Activated CD8-positive, alpha-beta memory T cell treated with anti-CD3 and anti-CD28 coated beads, Interleukin-2, amount 50 U/mL, for 48 hours (primary cell): ENCODE data around the gene MAP3K5.

Experiments used
- DNase-seq: peaks from one replicate; pipeline ENCODE4 v3.0.0-alpha.2; 2020

The MAP3K5 gene

DNA sequence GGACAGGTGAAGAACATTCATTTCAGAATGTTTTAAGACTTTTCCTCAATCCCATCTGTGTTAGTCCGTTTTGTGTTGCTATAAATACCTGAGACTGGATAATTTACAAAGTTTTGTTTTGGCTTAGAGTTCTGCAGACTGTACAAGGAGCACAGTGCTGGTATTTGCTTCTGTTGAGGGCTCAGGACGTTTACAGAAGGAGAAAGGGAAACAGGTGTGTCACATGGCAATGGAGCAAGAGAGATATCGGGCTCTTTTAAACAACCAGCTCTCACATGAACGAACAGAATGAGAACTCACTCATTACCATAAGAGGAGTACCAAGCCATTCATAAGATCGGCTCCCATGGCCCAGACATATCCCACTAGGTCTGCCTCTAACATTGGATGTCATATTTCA, 258.8 kb downstream of the MAP3K5 start:
- DNase-seq: no peak

DNA sequence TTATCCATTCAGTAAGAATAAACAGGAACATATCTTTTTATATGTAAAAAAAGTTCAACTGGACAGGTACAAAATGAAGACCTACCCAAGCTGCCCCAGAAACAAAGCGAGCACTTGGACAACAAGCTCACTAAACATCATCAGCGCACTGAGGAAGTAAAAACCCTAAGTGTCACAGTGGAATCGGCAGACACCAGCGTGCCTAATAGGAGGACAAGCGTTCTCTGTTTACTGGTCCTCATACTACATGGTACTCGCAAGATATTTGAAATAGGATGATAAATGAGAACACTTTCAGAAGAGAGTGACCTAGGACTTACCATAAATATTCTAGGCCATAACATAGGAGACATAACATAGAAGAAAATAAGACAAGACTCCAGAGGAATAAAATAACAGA, 260.2 kb downstream of the MAP3K5 start:
- no peak for DNase-seq

DNA sequence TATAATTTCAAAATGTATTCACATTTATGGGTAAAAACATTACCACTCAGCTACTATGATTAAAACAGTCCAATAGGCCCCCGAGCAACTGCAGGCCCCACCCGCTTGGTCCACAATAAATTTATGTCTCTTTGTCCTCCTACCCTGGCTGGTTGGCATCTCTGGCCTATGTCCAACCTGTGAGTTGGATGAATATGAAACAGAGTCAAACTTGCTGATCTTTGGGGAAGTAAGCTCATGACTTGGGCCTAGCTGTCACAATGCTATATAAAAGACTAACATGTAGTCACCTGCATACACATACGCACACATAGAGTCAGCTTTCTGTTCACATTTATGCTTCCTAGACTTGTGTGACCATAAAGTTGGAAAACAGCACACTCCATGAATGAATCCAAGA, 262.6 kb downstream of the MAP3K5 start:
- DNase-seq: no peak

DNA sequence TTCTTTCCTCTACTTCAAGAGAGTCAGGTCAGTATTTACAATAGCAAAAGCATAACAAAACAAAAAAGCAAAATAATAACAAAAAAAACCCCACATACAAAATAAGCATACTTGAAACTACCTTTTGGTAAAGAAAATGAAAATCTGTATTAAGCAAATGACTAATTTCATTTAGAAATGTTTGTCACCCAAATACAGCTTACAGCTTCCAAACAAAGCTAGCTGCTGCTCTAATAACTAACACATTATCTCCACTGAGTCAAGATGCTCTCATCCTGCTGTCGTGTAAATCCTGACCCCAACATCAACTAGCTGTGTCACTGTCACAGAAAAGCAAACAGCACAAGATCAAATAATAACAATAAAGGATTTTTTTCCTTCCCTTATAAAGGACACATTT, 263.8 kb downstream of the MAP3K5 start:
- no peak for DNase-seq

DNA sequence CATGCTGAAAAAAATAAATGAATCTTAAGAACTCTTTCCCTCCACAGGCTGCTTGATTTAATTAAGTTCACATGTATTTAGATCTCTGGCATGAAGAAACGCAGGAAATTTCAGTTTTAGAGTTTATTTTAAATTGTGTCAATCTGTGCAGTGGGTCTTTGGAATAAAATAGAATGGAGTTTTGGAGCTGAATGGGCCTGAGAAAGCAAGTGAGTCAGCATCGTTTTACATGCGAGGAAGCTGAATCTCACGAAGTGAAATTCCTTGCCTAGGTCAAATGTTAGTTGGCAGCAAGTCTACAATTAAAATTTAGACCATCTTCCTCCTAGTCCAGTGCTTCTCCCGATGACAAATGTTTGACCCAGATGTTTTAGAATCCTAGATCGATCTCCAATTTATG, 264.4 kb downstream of the MAP3K5 start:
- no peak for DNase-seq

DNA sequence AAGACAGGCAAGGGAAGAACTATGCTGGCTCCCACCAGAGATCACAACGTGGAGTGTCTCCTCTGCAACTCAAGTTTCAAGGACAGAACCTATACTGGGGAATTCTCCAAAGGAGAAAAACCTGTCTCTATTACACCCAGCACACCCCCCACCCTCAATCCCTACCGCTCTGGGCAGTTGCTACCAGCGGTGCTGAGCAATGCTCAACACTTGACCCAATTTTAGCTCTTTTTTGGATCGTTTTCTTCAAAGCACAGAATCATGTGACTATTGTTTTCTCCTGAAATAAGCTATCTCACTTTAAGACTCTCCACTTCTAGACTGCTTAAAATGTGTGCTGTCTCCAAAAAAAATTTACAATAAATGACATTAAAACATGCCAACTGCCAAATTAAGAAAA, 265.3 kb downstream of the MAP3K5 start:
- DNase-seq: no peak

DNA sequence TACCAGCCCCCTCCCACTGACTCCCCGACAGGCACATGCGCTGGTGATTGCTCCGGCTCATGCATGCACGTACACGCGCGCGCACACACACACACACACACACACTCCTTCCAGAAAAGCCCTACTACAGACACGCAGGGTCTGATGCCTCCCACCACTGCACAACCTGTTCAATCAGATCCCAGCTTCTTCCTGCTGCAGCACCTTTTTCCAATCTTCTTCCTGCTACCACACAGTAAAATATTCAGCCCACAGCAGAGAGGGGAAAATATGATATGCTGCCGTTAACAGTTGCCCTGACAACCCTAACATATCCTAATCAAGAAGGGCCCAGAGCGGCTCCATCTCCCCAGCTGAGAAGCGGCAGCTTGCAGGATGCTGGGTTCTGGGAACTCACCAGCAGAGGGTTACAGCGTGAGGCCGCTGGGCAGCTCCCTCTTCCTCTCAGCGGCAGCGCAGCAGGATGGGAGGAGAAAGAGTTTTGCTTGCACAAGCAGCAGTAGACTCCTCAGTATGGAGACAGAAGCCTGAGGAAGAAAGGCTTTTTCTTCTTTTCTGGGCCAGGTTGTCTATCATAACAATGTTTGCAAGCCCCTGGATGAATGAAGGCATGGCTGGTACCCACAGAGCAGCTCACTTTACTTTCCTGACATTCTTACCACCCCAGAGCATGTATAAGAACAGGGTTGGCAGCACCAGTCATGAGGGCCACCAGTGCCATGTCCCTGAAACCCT, 265.9 kb downstream of the MAP3K5 start:
- DNase-seq: peak; percentile 61

DNA sequence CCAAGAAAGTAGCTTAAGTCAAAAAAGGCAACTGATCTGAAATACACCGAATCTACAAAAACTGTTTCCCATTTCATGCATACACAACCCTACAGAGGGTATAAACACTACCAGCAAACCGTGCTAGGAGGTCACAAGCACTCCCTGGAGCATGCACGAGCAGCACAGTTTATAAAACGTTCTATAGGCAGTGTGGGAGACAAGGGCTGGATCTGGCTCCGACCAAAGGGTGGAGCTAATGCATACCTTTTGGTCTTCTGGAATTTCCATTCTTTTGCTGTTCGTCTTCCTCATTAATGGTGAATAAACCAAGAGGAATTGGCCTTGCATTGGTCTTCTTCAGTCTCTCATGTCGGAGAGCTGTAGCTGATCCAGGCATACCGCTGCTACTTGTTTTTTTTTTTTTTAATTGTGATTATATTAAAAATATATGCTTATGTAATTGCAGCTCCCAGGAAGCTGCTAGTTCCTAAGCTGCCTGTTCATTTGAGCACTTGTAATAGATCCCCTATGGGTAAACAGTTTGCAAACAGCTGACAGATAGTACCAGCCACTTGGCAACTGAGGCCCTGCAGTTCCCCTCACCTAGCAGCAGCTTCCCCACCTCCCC, 266.6 kb downstream of the MAP3K5 start:
- DNase-seq: no peak

DNA sequence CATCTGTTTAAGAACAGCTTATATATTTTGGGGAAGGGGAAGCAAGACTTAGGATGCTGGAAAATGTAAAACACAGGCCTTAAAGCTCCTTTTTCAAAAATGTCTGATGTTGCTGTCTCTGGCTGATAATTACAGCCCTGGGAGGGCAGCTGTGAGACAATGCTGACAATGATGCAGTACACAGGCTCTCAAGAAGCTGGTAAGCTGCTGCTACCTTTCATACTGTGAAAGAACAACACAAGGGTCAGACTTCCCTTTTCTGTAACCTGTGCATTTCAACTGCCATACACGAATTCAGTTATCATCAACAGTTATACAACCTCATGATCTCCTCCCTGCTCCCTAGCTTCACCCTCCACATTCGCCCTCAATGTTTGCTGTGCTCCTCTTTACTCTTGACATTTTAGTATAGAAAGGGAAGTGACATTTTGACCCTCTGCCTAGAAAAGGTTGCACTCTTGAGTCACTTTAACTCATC, 267.3 kb downstream of the MAP3K5 start:
- DNase-seq: no peak

DNA sequence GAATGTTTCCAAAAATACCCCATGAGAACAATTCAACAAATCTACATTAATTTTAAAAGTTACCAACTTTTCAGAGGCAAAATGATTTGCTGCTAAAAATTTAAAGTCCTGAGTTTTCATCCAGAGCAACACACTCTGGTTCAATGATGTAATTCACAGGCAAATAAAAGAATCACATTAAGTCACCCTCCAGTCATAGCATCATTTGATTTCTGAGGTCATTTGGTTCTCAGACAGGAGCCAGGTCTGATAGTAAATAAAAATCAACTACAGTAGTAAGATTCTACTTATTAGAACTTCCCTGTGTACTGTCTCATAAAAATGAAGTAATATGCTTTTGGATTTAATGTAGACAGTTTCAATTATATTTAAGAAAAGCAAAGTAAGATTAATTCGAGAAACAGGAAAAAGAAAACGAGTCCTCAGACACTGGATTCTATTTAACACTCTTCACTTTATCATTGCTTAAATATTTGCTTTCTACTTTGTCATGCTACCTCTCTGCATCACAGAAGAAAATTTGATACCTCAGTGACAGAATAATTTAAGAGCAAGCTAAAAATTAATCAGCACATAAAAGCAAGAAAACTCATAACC, 267.8 kb downstream of the MAP3K5 start:
- no peak for DNase-seq

DNA sequence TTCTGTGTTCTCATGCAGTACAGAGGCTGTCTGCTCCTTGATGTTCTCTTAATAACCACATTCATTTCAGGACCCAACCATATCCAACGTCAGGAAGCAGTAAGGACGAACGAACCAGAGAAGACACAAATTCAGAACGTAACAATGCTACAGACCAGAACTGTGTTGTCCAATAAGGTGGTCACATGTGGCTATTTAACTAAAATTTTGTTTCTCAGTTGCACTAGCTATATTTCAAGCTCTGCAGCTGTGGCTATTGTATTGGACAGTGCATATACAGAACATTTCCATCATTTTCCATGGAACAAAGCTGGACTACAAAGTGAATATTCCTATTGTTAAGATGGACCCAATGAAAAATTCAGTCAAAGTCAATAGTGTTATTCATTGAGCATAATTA, 269.1 kb downstream of the MAP3K5 start:
- DNase-seq: no peak

DNA sequence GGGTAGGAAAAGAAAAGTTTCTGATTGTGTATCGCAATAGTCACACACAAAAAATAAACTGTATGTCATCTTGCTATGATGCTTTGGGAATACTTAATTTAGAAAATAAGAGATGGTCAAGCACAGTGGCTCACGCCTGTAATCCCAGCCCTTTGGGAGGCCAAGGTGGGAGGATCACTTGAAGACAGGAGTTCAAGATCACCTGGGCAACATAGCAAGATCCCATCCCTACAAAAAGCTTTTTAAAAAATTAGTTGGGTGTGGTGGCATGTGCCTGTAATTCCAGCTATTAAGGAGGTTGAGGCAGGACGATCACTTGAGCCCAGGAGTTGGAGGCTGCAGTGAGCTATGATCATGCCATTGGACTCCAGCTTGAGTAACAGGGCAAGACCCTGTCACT, 269.6 kb downstream of the MAP3K5 start:
- DNase-seq: no peak

DNA sequence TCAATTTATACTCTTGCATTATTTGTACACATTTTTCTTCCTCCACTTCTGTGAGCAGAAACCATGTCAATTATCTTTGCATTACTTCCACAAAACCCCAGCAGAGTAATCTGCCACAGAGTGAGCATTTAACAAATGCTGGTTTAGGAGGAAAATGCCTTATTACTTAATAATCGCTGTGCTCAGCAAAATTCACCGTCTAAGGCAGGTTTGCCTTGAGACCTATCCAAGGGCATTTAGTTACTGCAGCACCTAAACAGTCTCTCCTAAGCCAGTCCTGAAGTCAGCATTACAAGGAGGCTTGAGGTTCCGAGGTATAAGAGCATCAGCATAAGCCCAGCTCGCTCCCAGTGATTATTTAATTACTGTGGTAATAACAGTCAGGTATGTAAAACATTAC, 270.4 kb downstream of the MAP3K5 start:
- no peak for DNase-seq

DNA sequence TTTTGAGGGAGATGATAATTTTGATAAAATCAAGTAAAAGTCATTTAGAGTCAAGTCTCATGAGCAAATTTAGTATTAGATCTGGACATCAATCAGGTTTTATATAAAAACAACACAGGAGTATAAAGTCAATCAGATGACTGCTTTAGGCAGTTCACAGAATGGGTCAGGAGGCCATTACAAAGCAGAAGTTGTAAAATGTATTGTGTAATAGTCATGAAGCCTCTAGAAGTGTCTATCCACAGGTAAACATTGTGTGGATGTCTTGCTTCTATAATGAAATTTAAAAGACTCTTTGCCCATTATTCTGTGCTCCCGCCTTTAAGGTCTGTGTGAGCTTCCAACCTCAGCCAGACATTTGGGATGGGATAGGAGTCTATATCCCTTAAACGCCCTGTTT, 270.9 kb downstream of the MAP3K5 start:
- no peak for DNase-seq

DNA sequence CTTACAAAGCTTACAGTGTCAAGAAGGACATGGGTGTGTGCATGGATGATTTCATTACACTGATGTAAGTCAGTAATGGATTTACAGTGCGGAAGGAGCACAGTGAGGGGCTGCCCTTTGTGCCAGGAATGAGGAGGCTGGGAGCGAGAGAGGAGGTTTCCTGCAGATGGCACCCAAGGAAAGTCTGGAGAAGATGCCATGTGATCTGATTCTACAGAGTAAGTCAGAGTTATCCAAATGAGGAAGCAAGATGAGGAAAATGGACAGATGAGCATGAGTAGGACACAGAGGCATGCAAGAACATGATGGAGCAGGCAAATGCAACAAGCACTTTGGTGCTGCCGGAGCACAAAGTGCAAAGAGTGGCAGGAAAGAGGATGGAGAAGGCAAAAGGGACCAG, 271.8 kb downstream of the MAP3K5 start:
- DNase-seq: no peak

DNA sequence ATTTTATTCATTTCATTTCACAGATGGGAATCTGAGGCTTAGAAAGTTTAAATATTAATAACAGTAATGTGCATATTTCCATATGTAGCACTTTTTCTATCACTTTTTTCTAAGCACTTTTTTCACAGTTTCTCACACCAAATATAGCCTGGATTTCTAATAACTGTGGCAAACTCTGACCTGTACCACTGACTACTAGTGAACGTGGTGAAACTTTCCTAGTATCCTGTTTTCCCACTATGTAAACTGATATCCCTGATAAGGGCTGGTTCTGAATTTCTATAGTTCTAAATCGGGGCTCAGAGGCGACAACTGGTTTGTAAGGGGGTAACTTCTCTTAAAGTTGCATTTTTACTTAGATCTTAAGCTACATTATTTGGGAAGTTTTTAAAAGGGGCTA, 274.7 kb downstream of the MAP3K5 start:
- no peak for DNase-seq

DNA sequence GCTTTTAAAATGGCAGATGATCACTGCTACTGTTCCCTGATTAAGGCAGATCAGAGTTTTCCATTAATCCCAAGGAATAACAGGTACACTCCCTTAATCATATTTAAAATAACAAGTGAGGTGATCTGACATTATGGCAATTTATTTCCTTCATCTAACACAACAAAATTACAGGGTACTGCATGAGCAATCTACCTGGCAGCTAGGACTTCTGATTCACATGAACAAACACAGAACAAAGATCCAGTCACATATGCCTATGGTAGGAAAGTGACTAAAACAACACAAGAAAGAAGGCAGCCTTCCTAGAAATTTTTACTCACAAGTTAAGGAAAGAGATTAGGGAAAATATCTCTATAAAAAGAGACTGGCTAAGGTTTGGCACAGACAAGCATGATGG, 275.3 kb downstream of the MAP3K5 start:
- DNase-seq: no peak

DNA sequence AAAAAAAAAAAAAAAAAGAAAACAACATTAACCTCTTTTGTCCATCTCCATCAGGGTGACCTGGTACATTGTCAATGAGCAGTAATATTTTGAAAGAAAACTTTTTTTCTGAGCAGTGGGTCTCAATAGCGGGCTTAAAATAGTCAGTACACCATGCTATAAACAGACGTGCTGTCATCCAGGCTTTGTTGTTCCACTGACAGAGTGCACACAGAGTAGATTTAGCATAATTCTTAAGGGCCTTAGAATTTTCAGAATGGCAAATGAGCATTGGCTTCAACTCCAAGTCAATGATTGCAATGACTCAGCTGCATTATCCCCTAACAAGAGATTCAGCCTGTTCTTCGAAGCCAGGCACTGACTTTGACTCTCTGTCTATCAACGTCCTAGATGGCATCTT, 277.7 kb downstream of the MAP3K5 start:
- no peak for DNase-seq

DNA sequence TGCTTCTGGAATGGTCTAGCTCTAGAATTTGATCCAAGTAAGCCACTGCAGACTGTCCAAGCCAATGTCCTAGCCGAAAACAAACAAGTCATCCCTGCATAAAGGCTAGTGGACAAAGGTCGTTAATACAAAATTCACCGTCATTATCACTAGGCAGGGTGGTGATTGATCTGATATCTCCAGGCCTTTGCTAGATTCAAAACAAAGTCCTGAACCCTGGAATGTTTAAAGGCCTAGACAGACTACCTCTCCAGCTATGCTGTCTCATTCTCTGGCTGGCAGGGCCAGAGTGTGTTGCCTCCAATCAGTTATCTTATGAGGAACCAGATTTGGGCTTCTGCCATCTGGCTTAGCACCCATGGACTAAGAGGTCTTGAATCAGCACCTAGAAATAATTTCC, 280.4 kb downstream of the MAP3K5 start:
- no peak for DNase-seq

DNA sequence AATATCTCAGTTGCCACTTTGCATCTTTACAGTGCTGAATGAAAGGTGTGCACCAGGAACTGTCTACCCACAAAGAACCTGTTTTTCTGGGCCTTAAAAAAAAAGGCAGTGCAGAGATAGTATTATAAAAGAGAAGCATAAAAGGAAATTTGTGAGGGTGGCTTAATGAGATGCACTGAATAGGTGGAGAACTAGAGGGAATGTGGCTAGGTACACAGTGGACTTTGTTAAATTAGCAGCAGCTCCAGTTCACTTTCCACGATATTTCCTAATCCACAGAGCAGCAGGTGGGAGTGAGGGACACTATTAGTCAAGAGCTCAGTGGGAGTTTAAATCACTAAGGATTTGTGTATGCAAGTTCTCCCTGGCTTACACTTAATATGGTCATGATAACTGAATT, 280.9 kb downstream of the MAP3K5 start:
- no peak for DNase-seq

DNA sequence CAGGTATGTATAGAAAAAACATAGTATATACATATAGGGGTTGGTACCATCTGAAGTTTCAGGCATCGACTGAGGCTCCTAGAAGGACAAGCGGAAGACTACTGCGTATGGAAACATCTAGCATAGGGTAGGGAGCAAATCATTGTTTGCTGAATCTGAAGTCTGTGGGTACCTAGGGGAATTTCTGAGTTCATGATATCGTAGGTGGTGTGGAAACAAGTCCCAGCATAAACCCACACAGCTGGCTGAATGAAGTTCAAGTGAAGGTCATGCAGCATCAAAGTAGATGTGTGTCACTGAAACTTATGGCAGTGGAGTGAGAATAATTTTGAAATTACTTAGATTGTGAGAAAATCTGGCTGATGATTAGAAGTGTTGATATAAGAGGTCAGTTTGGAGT, 281.5 kb downstream of the MAP3K5 start:
- no peak for DNase-seq

DNA sequence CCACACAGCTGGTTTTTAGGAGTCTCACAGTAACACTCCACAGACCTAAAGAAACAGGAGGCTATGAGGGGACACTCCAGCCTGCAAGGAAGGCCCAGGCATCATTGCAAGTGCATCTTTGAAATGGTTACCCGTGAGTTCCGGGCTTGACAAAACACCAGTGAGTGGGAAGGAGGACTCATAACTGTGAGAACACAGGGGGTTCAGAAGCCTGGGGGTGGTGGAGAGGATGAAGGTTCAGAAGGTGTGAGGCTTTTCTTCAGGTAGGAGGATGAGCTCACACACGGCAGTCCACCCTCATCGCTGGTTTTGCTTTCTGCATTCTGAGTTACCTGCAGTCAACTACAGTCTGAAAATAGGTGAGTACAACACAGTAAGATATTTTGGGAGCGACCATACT, 282.0 kb downstream of the MAP3K5 start:
- DNase-seq: peak; percentile 54

DNA sequence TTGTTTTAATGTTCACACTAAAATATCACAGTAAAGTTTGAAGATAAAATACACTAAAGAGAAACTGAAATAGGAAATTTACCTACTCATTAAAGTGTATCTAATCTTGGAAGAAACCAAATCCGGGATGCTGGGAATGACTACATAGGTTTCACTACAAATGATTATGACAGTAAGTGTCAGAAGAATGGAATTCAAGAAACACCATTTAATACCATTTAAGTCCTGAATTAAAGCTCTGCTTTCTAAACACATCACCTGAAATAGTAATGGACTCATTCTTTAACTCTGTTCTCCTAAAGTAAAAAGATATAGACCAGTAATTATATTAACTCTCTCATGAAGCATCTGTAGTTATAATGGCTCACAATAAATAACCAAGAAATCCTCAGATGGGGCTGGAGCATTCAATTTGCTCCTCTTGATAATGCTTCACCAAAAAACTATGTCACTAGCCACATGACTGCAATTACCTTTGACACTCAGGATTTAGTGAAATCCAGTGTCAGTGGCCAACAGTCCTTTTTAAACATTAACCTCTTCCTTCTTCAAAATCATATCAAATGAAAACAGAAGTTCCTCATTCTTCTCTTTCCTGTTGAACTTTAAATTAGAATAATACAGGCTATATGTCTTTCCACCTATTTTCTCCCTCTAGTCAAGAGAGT, 283.4 kb downstream of the MAP3K5 start:
- DNase-seq: no peak
